ENCODE measurements around the gene SMPDL3A. TPM values are rescaled to one million over a fixed set of nuclear protein-coding genes. Genes with fewer than 3 reads are reported as not detected.

SMPDL3A gene
- total and polyA plus RNA-seq, 9 of the 15 experiments (the other 6 are each of a cell fraction or from before 2014, with no cell fraction given): 0.14 to 0.91 (median 0.54) TPM

DNA sequence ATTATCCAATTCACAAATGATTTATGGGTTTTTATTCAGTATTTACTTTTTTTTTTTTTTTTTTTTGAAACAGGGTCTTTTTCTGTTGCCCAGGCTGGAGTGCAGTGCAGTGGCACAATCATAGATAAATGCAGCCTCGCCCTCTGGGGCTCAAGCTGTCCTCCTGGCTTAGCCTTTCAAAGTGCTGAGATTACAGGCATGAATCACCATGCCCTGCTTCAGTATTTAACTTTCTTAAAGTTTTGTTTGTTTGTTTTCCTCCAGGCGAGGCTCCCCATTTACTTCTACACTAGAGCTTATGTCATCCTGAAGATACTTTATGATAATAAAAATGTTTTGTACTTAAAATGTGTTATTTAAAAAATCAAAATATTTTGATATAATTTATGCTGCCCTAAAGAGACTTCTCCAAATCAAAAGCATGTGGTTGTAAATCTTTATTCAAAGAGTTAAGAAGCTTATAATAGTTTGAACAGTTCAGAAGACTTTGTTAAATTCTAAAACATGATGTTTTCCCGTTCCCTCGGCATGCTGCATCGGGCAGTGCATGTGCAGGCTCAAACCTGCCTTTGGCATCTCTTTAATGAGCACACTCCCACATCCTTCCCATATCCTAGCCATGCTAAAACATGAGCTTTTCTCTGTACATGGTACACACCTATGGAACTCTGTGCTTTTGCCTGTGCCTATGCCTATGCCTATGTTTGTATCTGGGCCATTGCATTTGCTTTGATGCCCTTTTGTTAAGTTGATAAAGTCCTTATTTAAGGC lies 11.0 kb downstream of the SMPDL3A start:
- DNase-seq (ENCODE audit: extremely low read depth in 1 of 4, low spot score in 3 of 4) (no peak), FAIRE-seq (no peak), ATAC-seq (no peak)
- TF ChIP-seq CREM (IDR thresholded peaks at IDR 0.05; ENCODE audit: low read depth) (no peak), GATAD2A (IDR thresholded peaks at IDR 0.05) (no peak), ZNF134 (CRISPR knock-in tag; conservative IDR thresholded peaks at IDR 0.05) (no peak), SIX5 (IDR thresholded peaks at IDR 0.05; ENCODE audit: borderline replicate concordance in 1 of 2, insufficient read depth in 1 of 2, low read depth in 1 of 2, low read length in 2 of 2) (no peak), USF2 (CRISPR knock-in tag; IDR thresholded peaks at IDR 0.05) (no peak), LEF1 (IDR thresholded peaks at IDR 0.05) (no peak), KLF6 (CRISPR knock-in tag; IDR thresholded peaks at IDR 0.05; ENCODE audit: borderline replicate concordance) (no peak), NCOA6 (IDR thresholded peaks at IDR 0.05) (no peak), PCBP2 (IDR thresholded peaks at IDR 0.05; ENCODE audit: low read depth, low read length, poor library complexity, severe bottlenecking) (no peak), GABPB1 (CRISPR knock-in tag; IDR thresholded peaks at IDR 0.05) (no peak), NR3C1 (CRISPR knock-in tag; IDR thresholded peaks at IDR 0.05) (no peak)
- TF ChIP-seq, protein P1, sequence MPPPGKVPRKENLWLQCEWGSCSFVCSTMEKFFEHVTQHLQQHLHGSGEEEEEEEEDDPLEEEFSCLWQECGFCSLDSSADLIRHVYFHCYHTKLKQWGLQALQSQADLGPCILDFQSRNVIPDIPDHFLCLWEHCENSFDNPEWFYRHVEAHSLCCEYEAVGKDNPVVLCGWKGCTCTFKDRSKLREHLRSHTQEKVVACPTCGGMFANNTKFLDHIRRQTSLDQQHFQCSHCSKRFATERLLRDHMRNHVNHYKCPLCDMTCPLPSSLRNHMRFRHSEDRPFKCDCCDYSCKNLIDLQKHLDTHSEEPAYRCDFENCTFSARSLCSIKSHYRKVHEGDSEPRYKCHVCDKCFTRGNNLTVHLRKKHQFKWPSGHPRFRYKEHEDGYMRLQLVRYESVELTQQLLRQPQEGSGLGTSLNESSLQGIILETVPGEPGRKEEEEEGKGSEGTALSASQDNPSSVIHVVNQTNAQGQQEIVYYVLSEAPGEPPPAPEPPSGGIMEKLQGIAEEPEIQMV (tag; conservative IDR thresholded peaks at IDR 0.05; ENCODE audit: low read depth): no peak
- BruUV-seq (replicated peaks): no TSS peak
- Histone ChIP-seq H3K4me2 (ENCODE audit: insufficient read depth, low read length) (no peak overlapping the region), H4K20me1 (replicated peaks; ENCODE audit: control insufficient read depth, insufficient read depth, low read length) (no peaks in the 10 kb centered on the region), H3K27me3 (ENCODE audit: control insufficient read depth in 2 of 2, insufficient read depth in 2 of 2, low read length in 2 of 2) (no peaks in the 10 kb centered on the region), H3K36me3 (ENCODE audit: control insufficient read depth, insufficient read depth, low read length) (no peaks in the 10 kb centered on the region), H2AFZ (ENCODE audit: low read depth, low read length) (no peak overlapping the region), H3K9me3 (replicated peaks; ENCODE audit: control insufficient read depth, insufficient read depth, low read depth, low read length) (no peaks in the 10 kb centered on the region), H3K79me2 (ENCODE audit: control insufficient read depth, insufficient read depth, low read length) (no peaks in the 10 kb centered on the region), H3K4me3 (no peak overlapping the region), H3K4me1 (replicated peaks in 1 of 2; ENCODE audit: control insufficient read depth in 2 of 2, insufficient read depth in 2 of 2, low read length in 2 of 2) (no peaks in the 10 kb centered on the region), H3K9ac (ENCODE audit: insufficient read depth in 1 of 2, low read depth in 2 of 2, low read length in 2 of 2) (no peak overlapping the region), H3K27ac (ENCODE audit: extremely low read depth, low read depth, low read length) (no peak overlapping the region), H3K9me1 (ENCODE audit: control insufficient read depth, insufficient read depth, low read length) (no peaks in the 10 kb centered on the region)
- intact Hi-C loops (cut with micrococcal nuclease) (no loop called here), in situ Hi-C loops (cut with MboI) (no loop called here)
- ChIA-PET POLR2A (interaction anchor here (0.6 kb wide), 1 partner anchor 10 kb away, joined by 3 read pairs; no protein-coding TSS in a partner anchor), CTCF (ENCODE audit: low intra/inter-chr PET ratio) (no interaction called here)
- WGBS (ENCODE audit: insufficient coverage, low coverage, missing lambda C conversion rate): 21% methylated on average over 5 of the region's 5 CpGs
